Caco-2 (cell line): ENCODE results near the gene ZNF609. TPM values are rescaled to one million over a fixed set of nuclear protein-coding genes. Genes with fewer than 3 reads are reported as not detected.

Experiments
- BruUV-seq: library from RNA; stranded (reverse); fragments of 400-500 nt; replicated peaks from 2 replicates; lab custom pipeline; 2021; lab: Mats Ljungman, UMichigan
- CTCF ChIA-PET: fragments of 300-600 bp; sonication (Branson Sonifier 250); formaldehyde crosslinking; loops from one replicate; lab custom pipeline; 2022; ENCODE audit warnings: antibody characterized with exemption; lab: Charles Lee
- POLR2A ChIA-PET: fragments of 300-600 bp; sonication (Branson Sonifier 250); formaldehyde crosslinking; loops from one replicate; lab custom pipeline; 2022; ENCODE audit warnings: antibody characterized with exemption; lab: Charles Lee
- DNase-seq, 2 experiments: peaks; one replicate each; pipeline versions ENCODE4 v3.0.0 to v3.0.0-alpha.2; 2020 to 2022
- H3K27me3 ChIP-seq: replicated peaks from 2 replicates; pipeline ENCODE4 v1.6.0; 2011; ENCODE audit warnings: low read length; ENCODE audit not compliant: control insufficient read depth, insufficient read depth
- H3K36me3 ChIP-seq: 2 replicates; pipeline ENCODE4 v1.5.1; 2011; ENCODE audit warnings: low read length; ENCODE audit not compliant: control insufficient read depth, insufficient read depth
- H3K4me1 ChIP-seq: fragments of 250-450 bp; sonication (Bioruptor Pico); 2 replicates; pipeline ENCODE4 v1.5.1; 2020; ENCODE audit warnings: mild to moderate bottlenecking
- H3K4me3 ChIP-seq: 2 replicates; pipeline ENCODE4 v1.5.1; 2011; ENCODE audit warnings: low read depth, mild to moderate bottlenecking, control low read depth, low read length
- H3K9me3 ChIP-seq: fragments of 250-450 bp; sonication (Bioruptor Pico); 2 replicates; pipeline ENCODE4 v1.5.1; 2020; ENCODE audit warnings: mild to moderate bottlenecking, moderate library complexity
- H3K27ac Mint-ChIP-seq: one replicate; pipeline ENCODE4 v1.8.0; 2022; ENCODE audit warnings: mixed read lengths; ENCODE audit not compliant: unreplicated experiment
- H3K27me3 Mint-ChIP-seq: one replicate; pipeline ENCODE4 v1.8.0; 2022; ENCODE audit warnings: mixed read lengths; ENCODE audit not compliant: insufficient read depth, unreplicated experiment
- H3K36me3 Mint-ChIP-seq: one replicate; pipeline ENCODE4 v1.8.0; 2022; ENCODE audit warnings: mild to moderate bottlenecking, mixed read lengths; ENCODE audit not compliant: insufficient read depth, unreplicated experiment
- H3K4me1 Mint-ChIP-seq: one replicate; pipeline ENCODE4 v1.8.0; 2022; ENCODE audit warnings: low read depth, mixed read lengths; ENCODE audit not compliant: unreplicated experiment
- H3K4me3 Mint-ChIP-seq: one replicate; pipeline ENCODE4 v1.8.0; 2022; ENCODE audit warnings: mild to moderate bottlenecking, moderate library complexity, mixed read lengths; ENCODE audit not compliant: unreplicated experiment
- H3K9me3 Mint-ChIP-seq: one replicate; pipeline ENCODE4 v1.8.0; 2022; ENCODE audit warnings: mixed read lengths; ENCODE audit not compliant: unreplicated experiment
- CTCF ChIP-seq, 2 experiments: fragments of 200-600 bp in 1 of 2; IDR thresholded peaks; 1 replicate in 1 of 2; 2 replicates in 1 of 2; pipeline versions ENCODE4 v1.5.1 to v1.8.0; 2011 to 2022; ENCODE audit warnings: antibody characterized with exemption in 1 of 2, control low read depth in 1 of 2, inconsistent platforms in 1 of 2, low read depth in 1 of 2, low read length in 1 of 2, mild to moderate bottlenecking in 1 of 2, moderate library complexity in 1 of 2; ENCODE audit not compliant: insufficient read depth in 1 of 2, severe bottlenecking in 1 of 2, unreplicated experiment in 1 of 2
- intact Hi-C: fragments of 100-400 bp; cut with micrococcal nuclease; formaldehyde crosslinking; loops from one replicate; pipeline ENCODE4 v1.10.0; 2022; ENCODE audit not compliant: unreplicated experiment
- total RNA-seq: library from RNA; stranded (reverse); gene quantifications from 2 replicates; pipeline ENCODE4 v1.2.3, GENCODE V29; 2022

ZNF609 gene
- total RNA-seq, 1 experiment from 2014 or later: 30.1 TPM

- intact Hi-C loops: no loop called here
- H3K36me3 ChIP-seq: no peaks in the 10 kb centered on the region; the same call in 1 of the 2 replicates
- H3K36me3 Mint-ChIP-seq: peaks cover 55% of the 10 kb centered on the region
- TF ChIP-seq CTCF (IDR thresholded peaks at IDR 0.05; ENCODE audit: insufficient read depth in 1 of 2, low read depth in 1 of 2, low read length in 1 of 2, severe bottlenecking in 1 of 2, unreplicated experiment in 1 of 2): no peak
- no peaks in the 10 kb centered on the region for H3K27me3 Mint-ChIP-seq
- no peaks in the 10 kb centered on the region for H3K4me1 Mint-ChIP-seq
- CTCF ChIA-PET: no interaction called here
- H3K27me3 ChIP-seq: no peaks in the 10 kb centered on the region
- H3K27ac Mint-ChIP-seq: no peak overlapping the region
- H3K4me1 ChIP-seq: peaks cover 5% of the 10 kb centered on the region; the same call in 1 of the 2 replicates
- no TSS peak for BruUV-seq
- DNase-seq: no peak
- no peaks in the 10 kb centered on the region for H3K9me3 Mint-ChIP-seq
- H3K4me3 Mint-ChIP-seq: no peak overlapping the region
- H3K9me3 ChIP-seq: no peaks in the 10 kb centered on the region
- H3K4me3 ChIP-seq: no peak overlapping the region
- POLR2A ChIA-PET: no interaction called here
Observed at GRCh38 chr15:64422697-64423096, 37.7 kb upstream of the ZNF609 start.

GRCh38 chr15:64423970-64424369 lies 36.4 kb upstream of the ZNF609 start:
- TF ChIP-seq CTCF (IDR thresholded peaks at IDR 0.05; ENCODE audit: insufficient read depth in 1 of 2, low read depth in 1 of 2, low read length in 1 of 2, severe bottlenecking in 1 of 2, unreplicated experiment in 1 of 2): no peak
- no peak overlapping the region for H3K27ac Mint-ChIP-seq
- no peak for DNase-seq
- Histone ChIP-seq H3K4me1 (peaks cover 5% of the 10 kb centered on the region; the same call in 1 of the 2 replicates), H3K9me3 (no peaks in the 10 kb centered on the region), H3K27me3 (no peaks in the 10 kb centered on the region), H3K4me3 (no peak overlapping the region), H3K36me3 (no peaks in the 10 kb centered on the region; the same call in 1 of the 2 replicates)
- peaks cover 47% of the 10 kb centered on the region for H3K36me3 Mint-ChIP-seq
- ChIA-PET POLR2A (no interaction called here), CTCF (no interaction called here)
- BruUV-seq: no TSS peak
- no peaks in the 10 kb centered on the region for H3K9me3 Mint-ChIP-seq
- no peaks in the 10 kb centered on the region for H3K27me3 Mint-ChIP-seq
- intact Hi-C loops: no loop called here
- no peaks in the 10 kb centered on the region for H3K4me1 Mint-ChIP-seq
- H3K4me3 Mint-ChIP-seq: no peak overlapping the region

DNA sequence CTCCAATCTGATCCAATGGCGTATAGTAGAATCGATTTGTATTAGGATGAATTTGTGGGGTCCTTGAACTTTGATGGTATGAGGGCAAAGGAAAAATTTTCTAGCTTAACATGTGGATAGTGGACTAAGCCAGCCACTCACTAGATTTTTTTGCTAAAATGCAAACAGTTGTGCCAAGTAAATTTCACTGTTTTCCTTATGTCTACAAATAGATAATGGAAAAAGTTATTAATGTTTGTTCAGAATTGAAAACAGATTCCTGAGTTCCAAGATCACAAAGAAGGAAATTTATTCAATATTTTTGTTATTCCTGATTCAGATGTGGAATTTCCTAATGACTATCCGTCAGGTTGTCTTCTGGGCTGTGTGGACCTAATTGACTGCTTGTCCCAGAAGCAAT lies 35.2 kb upstream of the ZNF609 start:
- Histone ChIP-seq H3K27me3 (no peaks in the 10 kb centered on the region), H3K4me1 (peaks cover 5% of the 10 kb centered on the region; the same call in 1 of the 2 replicates), H3K9me3 (no peaks in the 10 kb centered on the region), H3K4me3 (no peak overlapping the region), H3K36me3 (no peaks in the 10 kb centered on the region; the same call in 1 of the 2 replicates)
- H3K36me3 Mint-ChIP-seq: peaks cover 39% of the 10 kb centered on the region
- no peak overlapping the region for H3K4me3 Mint-ChIP-seq
- intact Hi-C loops: no loop called here
- no TSS peak for BruUV-seq
- H3K9me3 Mint-ChIP-seq: no peaks in the 10 kb centered on the region
- no peaks in the 10 kb centered on the region for H3K27me3 Mint-ChIP-seq
- ChIA-PET POLR2A (no interaction called here), CTCF (no interaction called here)
- no peaks in the 10 kb centered on the region for H3K4me1 Mint-ChIP-seq
- DNase-seq: no peak
- TF ChIP-seq CTCF (IDR thresholded peaks at IDR 0.05; ENCODE audit: insufficient read depth in 1 of 2, low read depth in 1 of 2, low read length in 1 of 2, severe bottlenecking in 1 of 2, unreplicated experiment in 1 of 2): no peak
- no peak overlapping the region for H3K27ac Mint-ChIP-seq
